Peyer's patch (tissue), 4 donors: ENCODE results near the gene DNAH17. TPM values are rescaled to one million over a fixed set of nuclear protein-coding genes. Genes with fewer than 3 reads are reported as not detected.

Experiments
- DNase-seq, 3 donors: peaks; one replicate each; pipeline ENCODE4 v3.0.0-alpha.2; 2017 to 2019
- H3K27ac ChIP-seq, 4 donors: fragments of 200-600 bp; sonication (generic); one replicate each; pipeline ENCODE4 v1.5.1; 2016 to 2019
- H3K27me3 ChIP-seq, 2 donors: fragments of 200-600 bp; sonication (generic); one replicate each; pipeline ENCODE4 v1.5.1; 2019
- H3K36me3 ChIP-seq, 3 donors: fragments of 200-600 bp; sonication (generic); one replicate each; pipeline ENCODE4 v1.5.1; 2016 to 2019
- H3K4me1 ChIP-seq, 4 donors: fragments of 200-600 bp; sonication (generic); one replicate each; pipeline ENCODE4 v1.5.1; 2016 to 2019
- H3K4me3 ChIP-seq, 4 donors: fragments of 200-600 bp; sonication (generic); 1 replicate in 3 of 4; 2 replicates in 1 of 4; pipeline ENCODE4 v1.5.1; 2016 to 2019; ENCODE audit warnings: mild to moderate bottlenecking in 1 of 4
- H3K9me3 ChIP-seq, 4 donors: fragments of 200-600 bp; sonication (generic); one replicate each; pipeline ENCODE4 v1.5.1; 2016 to 2019; ENCODE audit warnings: mild to moderate bottlenecking in 1 of 4
- CTCF ChIP-seq, 6 experiments: fragments of 450-650 bp in 4 of 6; fragments of 200-600 bp in 2 of 6; sonication (generic) in 1 of 6; IDR thresholded peaks; one replicate each; pipeline ENCODE4 v1.5.1; 2017 to 2019; ENCODE audit warnings: antibody characterized with exemption in 6 of 6, mild to moderate bottlenecking in 3 of 6, moderate library complexity in 1 of 6
- POLR2A ChIP-seq, 2 donors: fragments of 450-650 bp; IDR thresholded peaks; one replicate each; pipeline ENCODE4 v1.5.1; 2017; ENCODE audit warnings: antibody characterized with exemption in 2 of 2, mild to moderate bottlenecking in 2 of 2, moderate library complexity in 2 of 2
- total RNA-seq, 4 donors: library from RNA; depleted of rRNA; stranded (reverse); fragments of >200 nt; gene quantifications; one replicate each; pipeline ENCODE4 v1.1.0, GENCODE V29; 2016

DNAH17 gene
- total RNA-seq, 4 donors from 2014 or later, result under 0.01 to 0.67 TPM; not detected in 2

GRCh38 chr17:78427140-78427539 is 150.1 kb downstream of the DNAH17 start:
- TF ChIP-seq CTCF (IDR thresholded peaks at IDR 0.05), result no peak
- TF ChIP-seq POLR2A (IDR thresholded peaks at IDR 0.05), result no peak
- no peaks in the 10 kb centered on the region for H3K27me3 ChIP-seq
- no peaks in the 10 kb centered on the region for H3K4me1 ChIP-seq
- no peak overlapping the region for H3K4me3 ChIP-seq
- H3K36me3 ChIP-seq, result peaks cover 0 to 51% (median 0%) of the 10 kb centered on the region in 3 donors
- no peak overlapping the region for H3K27ac ChIP-seq
- H3K9me3 ChIP-seq, result no peaks in the 10 kb centered on the region
- DNase-seq, result no peak

GRCh38 chr17:78426293-78426879 is 150.8 kb downstream of the DNAH17 start:
- Histone ChIP-seq H3K4me3 (no peak overlapping the region), H3K9me3 (no peaks in the 10 kb centered on the region), H3K27ac (no peak overlapping the region), H3K4me1 (peaks cover 0 to 6% (median 2%) of the 10 kb centered on the region in 4 donors), H3K36me3 (peaks cover 0 to 56% (median 0%) of the 10 kb centered on the region in 3 donors), H3K27me3 (no peaks in the 10 kb centered on the region)
- TF ChIP-seq CTCF (IDR thresholded peaks at IDR 0.05) (no peak), POLR2A (IDR thresholded peaks at IDR 0.05) (no peak)
- DNase-seq, result no peak

GRCh38 chr17:78425429-78425828 is 151.8 kb downstream of the DNAH17 start:
- TF ChIP-seq CTCF (IDR thresholded peaks at IDR 0.05) (no peak), POLR2A (IDR thresholded peaks at IDR 0.05) (no peak)
- H3K4me3 ChIP-seq, result no peak overlapping the region
- peaks cover 0 to 8% (median 3%) of the 10 kb centered on the region in 4 donors for H3K4me1 ChIP-seq
- H3K36me3 ChIP-seq, result peaks cover 0 to 56% (median 0%) of the 10 kb centered on the region in 3 donors
- H3K27ac ChIP-seq, result no peak overlapping the region
- H3K9me3 ChIP-seq, result no peaks in the 10 kb centered on the region
- no peaks in the 10 kb centered on the region for H3K27me3 ChIP-seq
- DNase-seq, result no peak

- TF ChIP-seq POLR2A (IDR thresholded peaks at IDR 0.05), result no peak
- no peak for TF ChIP-seq CTCF (IDR thresholded peaks at IDR 0.05)
- Histone ChIP-seq H3K27me3 (no peaks in the 10 kb centered on the region), H3K4me1 (peaks cover 0 to 20% (median 3%) of the 10 kb centered on the region in 4 donors), H3K9me3 (no peaks in the 10 kb centered on the region), H3K27ac (no peak overlapping the region), H3K36me3 (peaks cover 0 to 67% (median 0%) of the 10 kb centered on the region in 3 donors), H3K4me3 (no peak overlapping the region)
- no peak for DNase-seq
These were observed 153.1 kb downstream of the DNAH17 start for GRCh38 chr17:78423961-78424675.

GRCh38 chr17:78422872-78423588 is 154.2 kb downstream of the DNAH17 start:
- Histone ChIP-seq H3K27me3 (no peaks in the 10 kb centered on the region), H3K27ac (no peak overlapping the region), H3K4me3 (no peak overlapping the region), H3K4me1 (peaks cover 0 to 20% (median 3%) of the 10 kb centered on the region in 4 donors), H3K9me3 (no peaks in the 10 kb centered on the region), H3K36me3 (peaks cover 0 to 62% (median 0%) of the 10 kb centered on the region in 3 donors)
- no peak for DNase-seq
- TF ChIP-seq POLR2A (IDR thresholded peaks at IDR 0.05) (no peak), CTCF (IDR thresholded peaks at IDR 0.05) (no peak)
